Activated CD8-positive, alpha-beta T cell treated with anti-CD3 and anti-CD28 coated beads, Interleukin-2, amount 10 ng/mL, durations not matched to agents 7 days and 5 days (primary cell): Measurements from ENCODE around the gene CTIF. TPM values are rescaled to one million over a fixed set of nuclear protein-coding genes. Genes with fewer than 3 reads are reported as not detected.
"Not testable (repeated sequence)": the region's sequence is repeated elsewhere in the genome, so short reads cannot be mapped to it uniquely, and the experiment has no call there.

Experiments
- ATAC-seq: fragments of 150-1000 bp; cut with Tn5 transposase; one replicate; pipeline ENCODE4 v1.10.0; 2021; ENCODE audit warnings: moderate library complexity
- CTCF ChIA-PET: fragments of 350-600 bp; sonication (Branson Sonifier 250); formaldehyde crosslinking; loops from one replicate; lab custom pipeline; 2021; ENCODE audit warnings: antibody characterized with exemption; lab: Charles Lee
- POLR2A ChIA-PET: fragments of 350-600 bp; sonication (Branson Sonifier 250); formaldehyde crosslinking; loops from one replicate; lab custom pipeline; 2021; ENCODE audit warnings: antibody characterized with exemption; lab: Charles Lee
- DNase-seq: peaks from one replicate; pipeline ENCODE4 v3.0.0-alpha.2; 2020
- H3K27ac Mint-ChIP-seq: one replicate; pipeline ENCODE4 v1.8.0; 2021; ENCODE audit warnings: mild to moderate bottlenecking, mixed read lengths
- H3K27me3 Mint-ChIP-seq: one replicate; pipeline ENCODE4 v1.8.0; 2021; ENCODE audit warnings: low read depth, mixed read lengths
- H3K36me3 Mint-ChIP-seq: one replicate; pipeline ENCODE4 v1.8.0; 2021; ENCODE audit warnings: low read depth, mixed read lengths
- H3K4me1 Mint-ChIP-seq: one replicate; pipeline ENCODE4 v1.8.0; 2021; ENCODE audit warnings: low read depth, mixed read lengths
- H3K4me3 Mint-ChIP-seq: one replicate; pipeline ENCODE4 v1.8.0; 2021; ENCODE audit warnings: mild to moderate bottlenecking, mixed read lengths
- H3K9me3 Mint-ChIP-seq: one replicate; pipeline ENCODE4 v1.8.0; 2022; ENCODE audit warnings: mixed read lengths; ENCODE audit not compliant: insufficient read depth
- total RNA-seq, 2 experiments: library from RNA; stranded (reverse); gene quantifications; one replicate each; pipeline ENCODE4 v1.2.3, GENCODE V29; 2021

CTIF gene
- total RNA-seq, 2 experiments from 2014 or later, result 1.3 to 2.1 TPM

DNA sequence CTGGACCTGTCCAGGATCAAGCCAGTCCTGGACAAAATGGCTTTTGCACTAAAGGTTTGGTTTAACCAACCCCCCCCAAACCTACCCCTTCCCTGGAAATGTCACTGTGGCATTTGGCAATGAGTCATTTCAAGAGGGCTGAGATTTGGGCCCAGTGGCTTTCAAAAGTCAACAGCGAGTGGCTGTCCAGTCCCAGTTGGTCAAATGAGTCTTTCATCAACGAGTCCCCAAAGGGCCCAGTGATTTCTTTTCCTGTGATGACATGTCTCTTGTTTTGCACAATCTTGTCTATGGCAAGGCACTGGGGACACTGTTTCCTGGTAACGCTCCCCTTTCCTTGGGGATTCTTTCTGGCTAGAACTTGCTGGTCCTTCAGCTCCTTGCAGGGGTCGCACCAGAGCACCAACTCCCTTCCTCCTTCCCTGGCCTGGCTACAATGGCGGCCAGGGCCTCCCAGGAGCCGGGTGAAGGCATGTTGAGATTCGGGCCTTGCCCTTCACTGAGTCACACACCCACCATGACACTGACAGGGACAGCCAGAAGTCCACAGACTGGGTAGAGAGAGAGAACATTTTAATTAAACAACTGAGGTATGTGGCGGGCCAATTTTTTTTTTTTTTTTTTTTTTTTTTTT lies 324.7 kb downstream of the CTIF start:
- Mint-ChIP-seq H3K4me3 (no peak overlapping the region), H3K36me3 (no peaks in the 10 kb centered on the region), H3K27me3 (no peaks in the 10 kb centered on the region), H3K27ac (no peak overlapping the region), H3K9me3 (peaks cover 7% of the 10 kb centered on the region), H3K4me1 (peaks cover 14% of the 10 kb centered on the region)
- no peak for DNase-seq
- CTCF ChIA-PET, result no interaction called here
- ATAC-seq, result no peak
- POLR2A ChIA-PET, result no interaction called here

DNA sequence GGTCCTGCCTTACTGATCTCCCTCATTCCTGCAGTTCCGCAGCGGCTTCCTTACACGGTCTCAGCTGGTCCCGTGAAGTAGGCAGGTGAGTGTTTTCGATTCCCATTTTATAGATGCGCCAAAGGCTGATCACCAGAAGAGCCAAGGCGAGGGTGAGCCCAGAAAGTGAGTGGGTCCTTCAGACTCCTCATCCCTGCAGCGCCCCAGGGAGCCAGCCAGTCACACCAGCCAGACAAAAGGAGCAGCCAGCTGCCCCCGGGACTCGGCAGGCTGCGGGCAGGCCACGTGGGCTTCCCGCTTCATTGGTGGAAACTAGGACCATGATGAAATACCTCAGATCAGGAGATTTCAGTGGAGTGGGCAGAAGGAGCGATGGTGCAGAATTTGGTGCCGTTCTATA lies 326.0 kb downstream of the CTIF start:
- no peak overlapping the region for H3K27ac Mint-ChIP-seq
- peaks cover 27% of the 10 kb centered on the region for H3K4me1 Mint-ChIP-seq
- H3K36me3 Mint-ChIP-seq, result no peaks in the 10 kb centered on the region
- H3K27me3 Mint-ChIP-seq, result no peaks in the 10 kb centered on the region
- peaks cover 7% of the 10 kb centered on the region for H3K9me3 Mint-ChIP-seq
- DNase-seq (no peak), ATAC-seq (no peak)
- no peak overlapping the region for H3K4me3 Mint-ChIP-seq
- CTCF ChIA-PET, result no interaction called here
- POLR2A ChIA-PET, result no interaction called here

DNA sequence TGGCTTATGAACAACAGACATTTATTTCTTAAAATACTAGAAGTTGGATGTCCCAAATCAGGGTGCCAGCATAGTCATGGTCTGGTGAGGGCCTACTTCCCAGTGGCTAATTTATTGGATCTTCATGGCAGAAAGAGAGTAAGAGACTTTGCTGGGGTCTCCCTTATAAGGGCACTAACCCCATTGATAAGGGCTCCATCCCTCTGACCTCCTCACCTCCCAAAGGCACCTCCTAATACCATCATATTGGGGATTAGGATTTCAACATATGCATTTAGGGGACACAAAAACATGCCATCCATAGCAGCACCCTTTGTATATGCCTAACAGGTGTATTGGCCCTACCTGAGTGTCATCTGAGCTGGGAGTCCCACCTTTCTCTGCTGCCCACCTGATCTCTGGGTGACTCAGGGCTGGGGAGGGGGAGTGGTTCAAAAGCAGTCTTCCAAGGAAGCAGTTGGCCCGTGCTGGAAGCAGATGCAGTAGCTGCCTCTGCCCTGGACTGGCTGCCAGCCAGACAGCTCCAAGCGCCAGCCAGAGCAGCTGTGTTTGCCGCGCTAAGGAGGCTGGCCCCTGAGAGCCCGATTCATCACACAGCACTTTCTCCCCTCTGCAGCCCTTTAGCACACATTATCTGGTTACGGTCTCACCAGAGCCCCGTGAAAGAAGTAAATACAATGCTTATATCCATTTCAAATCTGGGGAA lies 327.4 kb downstream of the CTIF start:
- no peak overlapping the region for H3K4me3 Mint-ChIP-seq
- H3K27me3 Mint-ChIP-seq, result no peaks in the 10 kb centered on the region
- DNase-seq (no peak), ATAC-seq (no peak)
- POLR2A ChIA-PET, result no interaction called here
- H3K27ac Mint-ChIP-seq, result no peak overlapping the region
- CTCF ChIA-PET, result no interaction called here
- H3K36me3 Mint-ChIP-seq, result no peaks in the 10 kb centered on the region
- H3K4me1 Mint-ChIP-seq, result peaks cover 28% of the 10 kb centered on the region
- H3K9me3 Mint-ChIP-seq, result peaks cover 7% of the 10 kb centered on the region

DNA sequence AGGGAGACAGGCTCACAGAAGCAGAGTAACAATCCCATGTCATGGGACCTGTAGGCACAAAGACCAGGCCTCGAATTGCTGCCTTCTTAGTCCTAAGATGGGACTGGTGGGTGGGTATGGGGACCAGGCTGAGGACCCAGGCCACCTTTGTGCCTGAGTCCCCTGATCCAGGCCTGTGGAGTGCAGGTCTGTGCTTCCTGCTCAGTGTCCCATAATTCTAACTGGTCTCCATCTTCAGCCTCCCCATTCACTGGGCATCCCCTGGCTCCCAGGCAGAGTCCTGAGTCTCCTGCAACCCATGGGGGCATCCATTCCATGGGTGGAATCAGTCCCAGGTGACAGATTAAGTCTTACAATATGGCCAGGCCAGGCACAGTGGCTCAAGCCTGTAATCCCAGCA lies 328.0 kb downstream of the CTIF start:
- peaks cover 28% of the 10 kb centered on the region for H3K4me1 Mint-ChIP-seq
- no peak overlapping the region for H3K27ac Mint-ChIP-seq
- ATAC-seq (no peak), DNase-seq (no peak)
- H3K9me3 Mint-ChIP-seq, result peaks cover 7% of the 10 kb centered on the region
- no peaks in the 10 kb centered on the region for H3K36me3 Mint-ChIP-seq
- ChIA-PET POLR2A (no interaction called here), CTCF (interaction anchor here (1.4 kb wide), 1 partner anchor 23 kb away, joined by 3 read pairs; no protein-coding TSS in a partner anchor)
- H3K27me3 Mint-ChIP-seq, result no peaks in the 10 kb centered on the region
- H3K4me3 Mint-ChIP-seq, result no peak overlapping the region

DNA sequence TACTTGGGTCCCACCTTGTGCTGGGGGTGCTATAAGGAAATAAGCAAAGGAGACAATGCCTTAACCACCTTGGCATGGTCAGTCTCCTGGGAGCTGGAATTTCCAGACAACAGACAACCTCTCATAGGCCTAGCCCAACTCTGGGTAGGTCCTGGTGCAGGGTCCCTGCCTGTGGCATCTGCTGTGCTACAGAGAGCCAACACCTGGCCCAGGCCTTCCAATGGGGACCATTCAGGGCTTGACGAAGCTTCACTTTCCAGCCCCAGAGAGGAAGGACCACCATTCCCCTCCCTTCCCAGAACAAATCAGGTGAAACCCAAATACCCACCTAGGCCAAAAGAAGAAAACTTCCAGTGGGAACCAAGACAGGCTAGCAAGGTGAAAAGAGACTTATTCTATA lies 329.1 kb downstream of the CTIF start:
- Mint-ChIP-seq H3K36me3 (no peaks in the 10 kb centered on the region), H3K27me3 (no peaks in the 10 kb centered on the region), H3K4me3 (no peak overlapping the region), H3K4me1 (peaks cover 31% of the 10 kb centered on the region), H3K9me3 (peaks cover 7% of the 10 kb centered on the region), H3K27ac (peak overlapping the region; percentile 73)
- ChIA-PET POLR2A (interaction anchor here (0.6 to 1.6 kb wide), 3 partner anchors 9 to 73 kb away, joined by 3 to 4 read pairs (median 3); no protein-coding TSS in a partner anchor), CTCF (interaction anchor here (0.9 to 2.2 kb wide), 3 partner anchors 24 to 82 kb away, joined by 3 to 7 read pairs (median 3); no protein-coding TSS in a partner anchor)
- DNase-seq (no peak), ATAC-seq (no peak)

DNA sequence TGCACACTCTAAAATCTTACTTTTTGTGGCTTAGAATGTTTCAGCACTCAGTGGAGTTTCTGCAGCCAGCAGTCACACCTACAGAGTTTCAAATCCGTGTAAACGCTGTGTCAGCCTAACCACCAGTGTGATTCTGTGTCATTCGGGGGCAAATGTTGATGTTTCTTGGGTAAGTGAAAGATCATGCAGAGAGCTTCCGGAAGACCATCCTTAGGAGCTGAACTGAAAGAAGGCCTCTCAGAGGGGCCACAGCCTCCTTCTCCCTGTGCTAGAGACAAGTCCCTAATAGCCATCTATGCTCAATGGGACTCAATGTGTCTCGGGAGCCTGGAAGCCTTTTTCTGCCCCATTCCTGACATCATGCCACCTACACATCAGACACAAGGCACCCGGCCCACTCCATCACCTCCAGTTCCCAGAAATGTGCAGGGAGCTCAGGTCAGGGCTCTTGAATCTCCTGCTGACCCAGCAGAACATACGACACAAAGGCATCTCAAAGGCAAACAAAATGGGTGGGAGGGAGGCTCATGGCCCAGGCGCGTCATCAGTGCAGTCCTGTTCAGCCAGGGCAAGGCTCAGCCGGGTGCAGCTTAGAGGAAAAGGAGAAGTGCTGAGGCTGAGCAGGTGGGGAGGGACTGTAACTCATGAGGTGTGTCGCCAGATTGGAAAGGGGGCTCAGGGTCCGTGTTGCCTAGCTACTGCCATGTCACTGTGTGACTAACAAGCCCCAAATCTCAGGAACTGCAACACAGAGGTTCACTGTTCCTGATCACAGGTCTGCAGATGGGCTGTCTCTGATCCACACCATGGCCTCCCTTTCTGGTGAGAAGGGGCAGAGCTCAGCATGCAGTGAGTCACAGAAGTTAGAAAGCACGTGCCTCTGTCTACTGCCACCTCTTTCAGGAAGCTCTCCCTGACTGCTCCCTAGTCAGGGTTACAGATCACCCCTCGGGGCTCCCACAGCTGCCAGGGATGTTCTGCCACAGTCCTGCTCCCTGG lies 329.9 kb downstream of the CTIF start:
- H3K27me3 Mint-ChIP-seq, result no peaks in the 10 kb centered on the region
- H3K4me3 Mint-ChIP-seq, result no peak overlapping the region
- H3K36me3 Mint-ChIP-seq, result no peaks in the 10 kb centered on the region
- peak overlapping the region; percentile 73 for H3K27ac Mint-ChIP-seq
- peak; percentile 67 for DNase-seq
- ATAC-seq, result peak; percentile 69
- ChIA-PET POLR2A (interaction anchor here (0.6 to 1.6 kb wide), 7 partner anchors 9 to 78 kb away, joined by 3 to 7 read pairs (median 3); no protein-coding TSS in a partner anchor), CTCF (interaction anchor here (0.9 to 2.2 kb wide), 4 partner anchors 22 to 91 kb away, joined by 3 to 12 read pairs (median 5); no protein-coding TSS in a partner anchor)
- H3K9me3 Mint-ChIP-seq, result peaks cover 7% of the 10 kb centered on the region
- peaks cover 29% of the 10 kb centered on the region for H3K4me1 Mint-ChIP-seq

DNA sequence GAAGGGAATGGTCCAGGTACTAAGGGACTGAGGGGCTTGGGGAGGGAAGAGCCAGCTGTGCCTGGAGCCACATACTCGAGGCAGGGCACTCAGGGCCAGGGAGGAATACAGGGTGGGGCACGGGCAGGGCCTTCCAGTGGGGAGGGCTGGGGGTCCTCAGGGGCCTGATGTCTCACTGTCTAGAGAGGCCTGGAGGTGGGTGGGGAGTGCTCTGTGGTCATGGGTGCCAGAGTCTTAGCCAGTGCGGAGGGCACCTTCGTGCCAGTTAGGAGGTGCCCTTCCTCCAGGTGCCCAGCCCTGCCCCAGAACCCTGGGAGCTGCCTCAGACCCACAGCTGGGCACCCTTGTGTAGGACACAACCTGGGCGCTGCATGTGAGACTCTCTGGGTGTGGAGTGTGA lies 330.8 kb downstream of the CTIF start:
- H3K27ac Mint-ChIP-seq, result no peak overlapping the region
- DNase-seq (no peak), ATAC-seq (no peak)
- no peaks in the 10 kb centered on the region for H3K27me3 Mint-ChIP-seq
- ChIA-PET POLR2A (interaction anchor here (0.6 to 1.6 kb wide), 4 partner anchors 8 to 67 kb away, joined by 3 to 7 read pairs (median 4); no protein-coding TSS in a partner anchor), CTCF (interaction anchor here (1.2 to 2.2 kb wide), 3 partner anchors 22 to 92 kb away, joined by 3 to 12 read pairs (median 7); no protein-coding TSS in a partner anchor)
- peaks cover 29% of the 10 kb centered on the region for H3K4me1 Mint-ChIP-seq
- no peaks in the 10 kb centered on the region for H3K36me3 Mint-ChIP-seq
- peaks cover 7% of the 10 kb centered on the region for H3K9me3 Mint-ChIP-seq
- H3K4me3 Mint-ChIP-seq, result no peak overlapping the region

DNA sequence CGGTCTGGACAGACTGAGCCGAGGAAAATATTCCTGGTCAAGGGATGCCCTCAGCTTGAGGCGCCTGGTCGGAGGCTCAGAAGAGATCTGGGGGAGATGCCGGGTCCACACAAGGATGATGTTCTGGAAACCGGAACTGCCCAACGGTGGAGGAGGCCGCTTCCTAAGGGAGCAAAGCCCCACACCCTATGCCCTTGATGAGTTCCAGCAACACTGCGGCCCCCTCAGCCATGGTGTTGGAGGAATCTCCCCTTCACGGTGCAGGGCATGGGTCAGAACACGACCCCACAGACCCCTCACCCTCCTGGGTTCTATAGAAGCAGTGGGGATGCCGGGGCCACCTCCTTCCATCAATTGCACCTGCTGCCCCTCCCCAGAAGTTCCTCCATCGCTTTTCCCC lies 332.1 kb downstream of the CTIF start:
- H3K27me3 Mint-ChIP-seq, result not testable (repeated sequence)

DNA sequence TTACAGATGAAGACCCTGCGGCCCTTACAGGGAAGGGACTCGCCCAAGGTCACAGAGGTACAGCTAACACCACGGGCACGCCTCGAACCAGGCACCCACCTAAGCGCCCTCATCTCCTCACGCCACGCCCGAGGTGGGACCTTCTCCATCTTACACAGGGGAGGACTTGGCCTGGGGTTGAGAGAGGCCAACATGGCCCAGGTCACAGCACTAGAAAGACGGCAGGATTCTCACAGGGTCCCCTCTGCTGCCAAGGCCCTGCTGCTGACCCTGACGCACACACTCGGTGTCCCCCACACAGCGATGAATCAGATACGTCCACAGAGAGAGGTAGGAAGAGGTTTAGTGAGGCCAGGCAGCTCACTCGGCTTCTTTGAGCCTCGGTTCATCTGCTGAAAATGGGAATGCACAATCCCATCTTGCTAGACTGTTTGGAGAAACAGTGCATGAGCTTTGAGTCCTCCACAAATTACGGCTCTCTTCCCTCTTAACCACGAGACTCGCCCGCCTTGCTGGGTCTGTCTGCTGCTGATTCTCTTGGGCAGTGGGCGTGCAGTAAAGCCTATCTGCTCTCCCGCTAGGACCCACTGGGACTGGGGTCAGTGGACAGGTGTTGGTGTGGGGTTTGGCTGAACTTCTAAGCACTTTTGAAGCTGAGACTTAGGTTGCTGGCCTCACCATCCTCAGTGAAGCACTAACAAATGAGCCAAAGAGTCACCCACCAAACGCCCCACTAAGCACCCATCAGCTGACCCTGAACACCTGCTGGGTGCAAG lies 332.7 kb downstream of the CTIF start:
- H3K27ac Mint-ChIP-seq, result no peak overlapping the region
- H3K27me3 Mint-ChIP-seq, result no peaks in the 10 kb centered on the region
- ATAC-seq, result no peak
- H3K4me1 Mint-ChIP-seq, result peaks cover 29% of the 10 kb centered on the region
- no peaks in the 10 kb centered on the region for H3K9me3 Mint-ChIP-seq
- DNase-seq, result no peak
- no peaks in the 10 kb centered on the region for H3K36me3 Mint-ChIP-seq
- ChIA-PET CTCF (no interaction called here), POLR2A (no interaction called here)
- no peak overlapping the region for H3K4me3 Mint-ChIP-seq

More for the DNA sequence above, 332.1 kb downstream of the CTIF start:
- H3K27ac Mint-ChIP-seq, POLR2A ChIA-PET, H3K36me3 Mint-ChIP-seq, H3K9me3 Mint-ChIP-seq, CTCF ChIA-PET, ATAC-seq, DNase-seq, H3K4me3 Mint-ChIP-seq: not testable (repeated sequence)
- H3K4me1 Mint-ChIP-seq, result peaks cover 29% of the 10 kb centered on the region

DNA sequence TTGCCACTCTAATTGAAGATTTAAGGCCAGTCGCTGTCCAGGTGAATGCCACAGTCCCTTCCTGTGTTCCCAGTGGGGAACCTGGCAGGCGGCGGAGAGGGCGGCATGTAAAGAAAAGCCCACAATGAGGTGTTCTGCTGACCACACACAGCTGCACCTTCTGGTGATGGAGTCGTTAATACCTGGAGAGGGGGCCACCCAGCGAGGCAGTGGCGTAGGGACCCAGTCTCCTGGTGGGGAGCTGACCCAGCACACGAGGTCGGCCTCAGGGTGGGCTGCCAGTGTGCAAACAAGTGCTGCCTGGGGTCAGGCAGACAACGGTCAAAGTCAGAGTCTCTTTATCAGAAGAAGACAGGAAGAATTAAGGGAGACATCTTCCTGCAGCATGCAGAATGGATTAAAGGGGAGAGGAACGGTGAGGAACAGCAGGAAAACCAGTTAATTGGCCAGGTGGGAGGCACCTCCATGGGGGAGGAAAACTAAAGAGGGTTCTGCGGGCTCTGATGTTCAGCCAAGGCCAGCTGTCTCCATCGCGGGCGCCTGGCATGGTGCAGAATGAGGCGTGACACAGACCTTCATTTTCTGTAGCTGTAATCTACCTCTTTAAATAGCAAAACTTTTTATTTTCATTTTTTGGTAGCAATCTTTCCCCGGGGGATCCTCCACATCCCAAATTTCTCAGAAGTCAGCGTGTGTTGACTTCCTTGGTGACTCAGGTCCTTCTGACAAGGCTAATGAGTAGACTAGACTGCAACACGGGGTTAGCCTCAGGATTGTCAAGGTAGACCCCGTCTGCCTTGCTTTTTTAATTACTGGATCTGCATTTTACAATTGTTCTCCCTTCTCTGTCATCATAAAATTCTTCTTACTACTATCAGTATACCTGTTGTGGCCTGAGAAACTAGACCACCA lies 333.7 kb downstream of the CTIF start:
- ChIA-PET POLR2A (no interaction called here), CTCF (no interaction called here)
- Mint-ChIP-seq H3K4me3 (no peak overlapping the region), H3K27ac (peak overlapping the region; percentile 36), H3K4me1 (peaks cover 29% of the 10 kb centered on the region), H3K36me3 (no peaks in the 10 kb centered on the region), H3K27me3 (no peaks in the 10 kb centered on the region), H3K9me3 (no peaks in the 10 kb centered on the region)
- DNase-seq, result no peak
- ATAC-seq, result no peak
